ENCODE results near the gene THEMIS. TPM values are rescaled to one million over a fixed set of nuclear protein-coding genes. Genes with fewer than 3 reads are reported as not detected.

THEMIS gene
- polyA plus RNA-seq, 1 donor (not counting 4 experiments of a cell fraction or from before 2014, with no cell fraction given) = not detected

- no peaks in the 10 kb centered on the region for H3K27me3 ChIP-seq (ENCODE audit: control insufficient read depth, extremely low read depth, insufficient read depth, low read length)
- no peak for TF ChIP-seq CTCF (optimal IDR thresholded peaks at IDR 0.05 in 1 of 3, IDR thresholded peaks at IDR 0.05 in 1 of 3, conservative IDR thresholded peaks at IDR 0.05 in 1 of 3; ENCODE audit: extremely low read depth in 1 of 3, insufficient read depth in 2 of 3, low read length in 3 of 3)
- TF ChIP-seq EZH2 (IDR thresholded peaks at IDR 0.05; ENCODE audit: low read length) = no peak
- no peak overlapping the region for H3K9ac ChIP-seq (ENCODE audit: control insufficient read depth, extremely low read depth, insufficient read depth, low read length)
- H4K20me1 ChIP-seq (ENCODE audit: control insufficient read depth, extremely low read depth, insufficient read depth, low read length) = no peaks in the 10 kb centered on the region
- DNase-seq (ENCODE audit: low read depth, low spot score) (no peak), FAIRE-seq (no peak)
- H3K4me3 ChIP-seq (ENCODE audit: control insufficient read depth in 2 of 3, extremely low read depth in 1 of 3, insufficient read depth in 2 of 3, low read depth in 1 of 3, low read length in 3 of 3) = no peak overlapping the region
- no peaks in the 10 kb centered on the region for H3K36me3 ChIP-seq (ENCODE audit: control insufficient read depth in 2 of 2, extremely low read depth in 1 of 2, insufficient read depth in 2 of 2, low read length in 2 of 2)
- no peaks in the 10 kb centered on the region for H3K79me2 ChIP-seq (ENCODE audit: control insufficient read depth, insufficient read depth, low read length)
- dilution Hi-C loops (cut with MboI; ENCODE audit: extremely low pct_ligation_motif_present, low sequenced_read_pairs) = no loop called here
- no peaks in the 10 kb centered on the region for H3K9me3 ChIP-seq (ENCODE audit: control insufficient read depth, low read depth, low read length)
- no peak overlapping the region for H2AFZ ChIP-seq (ENCODE audit: control insufficient read depth, low read length)
- no peak overlapping the region for H3K27ac ChIP-seq (ENCODE audit: control insufficient read depth, insufficient read depth, low read length)
- H3K4me2 ChIP-seq (ENCODE audit: control insufficient read depth, extremely low read depth, insufficient read depth, low read depth, low read length) = no peak overlapping the region
- no peaks in the 10 kb centered on the region for H3K4me1 ChIP-seq (ENCODE audit: control insufficient read depth, extremely low read depth, insufficient read depth, low read length)
- H3K9me1 ChIP-seq (ENCODE audit: control insufficient read depth, extremely low read depth, insufficient read depth, low read length) = no peaks in the 10 kb centered on the region
Observed at GRCh38 chr6:127894051-127894450, 6.8 kb downstream of the THEMIS start.

GRCh38 chr6:127893541-127893940 is 7.3 kb downstream of the THEMIS start:
- no peak overlapping the region for H3K4me2 ChIP-seq (ENCODE audit: control insufficient read depth, extremely low read depth, insufficient read depth, low read depth, low read length)
- TF ChIP-seq EZH2 (IDR thresholded peaks at IDR 0.05; ENCODE audit: low read length) (no peak), CTCF (optimal IDR thresholded peaks at IDR 0.05 in 1 of 3, IDR thresholded peaks at IDR 0.05 in 1 of 3, conservative IDR thresholded peaks at IDR 0.05 in 1 of 3; ENCODE audit: extremely low read depth in 1 of 3, insufficient read depth in 2 of 3, low read length in 3 of 3) (no peak)
- no peak overlapping the region for H3K27ac ChIP-seq (ENCODE audit: control insufficient read depth, insufficient read depth, low read length)
- no peaks in the 10 kb centered on the region for H3K79me2 ChIP-seq (ENCODE audit: control insufficient read depth, insufficient read depth, low read length)
- no peaks in the 10 kb centered on the region for H3K9me1 ChIP-seq (ENCODE audit: control insufficient read depth, extremely low read depth, insufficient read depth, low read length)
- FAIRE-seq = no peak
- no peak overlapping the region for H2AFZ ChIP-seq (ENCODE audit: control insufficient read depth, low read length)
- H3K9ac ChIP-seq (ENCODE audit: control insufficient read depth, extremely low read depth, insufficient read depth, low read length) = no peak overlapping the region
- dilution Hi-C loops (cut with MboI; ENCODE audit: extremely low pct_ligation_motif_present, low sequenced_read_pairs) = no loop called here
- H4K20me1 ChIP-seq (ENCODE audit: control insufficient read depth, extremely low read depth, insufficient read depth, low read length) = no peaks in the 10 kb centered on the region
- no peak for DNase-seq (ENCODE audit: low read depth, low spot score)
- H3K36me3 ChIP-seq (ENCODE audit: control insufficient read depth in 2 of 2, extremely low read depth in 1 of 2, insufficient read depth in 2 of 2, low read length in 2 of 2) = no peaks in the 10 kb centered on the region
- no peaks in the 10 kb centered on the region for H3K4me1 ChIP-seq (ENCODE audit: control insufficient read depth, extremely low read depth, insufficient read depth, low read length)
- no peaks in the 10 kb centered on the region for H3K27me3 ChIP-seq (ENCODE audit: control insufficient read depth, extremely low read depth, insufficient read depth, low read length)
- no peaks in the 10 kb centered on the region for H3K9me3 ChIP-seq (ENCODE audit: control insufficient read depth, low read depth, low read length)
- no peak overlapping the region for H3K4me3 ChIP-seq (ENCODE audit: control insufficient read depth in 2 of 3, extremely low read depth in 1 of 3, insufficient read depth in 2 of 3, low read depth in 1 of 3, low read length in 3 of 3)
